Tibial nerve (tissue), 4 donors: ENCODE measurements around the gene USP6NL.

Source experiments
- CTCF ChIP-seq, 5 experiments: fragments of 200-600 bp in 3 of 5; fragments of 450-650 bp in 2 of 5; sonication (generic) in 3 of 5; IDR thresholded peaks; one replicate each; pipeline ENCODE4 v1.5.1; 2016 to 2019; ENCODE audit warnings: antibody characterized with exemption in 5 of 5, mild to moderate bottlenecking in 3 of 5, moderate library complexity in 2 of 5
- EP300 ChIP-seq, 2 donors: sonication (generic); formaldehyde crosslinking; IDR thresholded peaks; one replicate each; pipeline ENCODE4 v1.6.1; 2017; ENCODE audit warnings: antibody characterized with exemption in 2 of 2, mild to moderate bottlenecking in 1 of 2
- POLR2A ChIP-seq, 2 donors: fragments of 450-650 bp; IDR thresholded peaks; one replicate each; pipeline ENCODE4 v1.6.1; 2017; ENCODE audit warnings: antibody characterized with exemption in 2 of 2, mild to moderate bottlenecking in 2 of 2, moderate library complexity in 2 of 2

DNA sequence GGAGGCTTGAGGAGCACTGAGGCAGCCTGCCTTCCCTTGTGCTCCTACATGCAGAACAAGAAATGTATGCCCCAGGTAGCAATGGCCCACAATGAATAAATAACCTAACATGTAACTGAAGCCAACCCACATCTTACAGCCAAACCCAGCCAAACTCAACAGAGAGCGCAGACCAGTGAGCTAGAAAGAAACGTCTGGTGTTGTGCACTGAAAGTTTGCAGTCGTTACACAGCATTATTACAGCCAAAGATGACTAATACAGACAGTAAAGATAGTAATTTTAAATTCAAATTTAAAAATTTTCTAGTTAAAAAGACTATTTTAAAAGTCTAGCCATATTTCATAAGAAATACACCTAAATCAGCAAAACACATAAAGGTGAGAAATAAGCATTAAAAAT lies 11.2 kb downstream of the USP6NL start:
- no peak for TF ChIP-seq CTCF (IDR thresholded peaks at IDR 0.05)
- no peak for TF ChIP-seq POLR2A (IDR thresholded peaks at IDR 0.05)
- no peak for TF ChIP-seq EP300 (IDR thresholded peaks at IDR 0.05)
